Measurements from ENCODE around the gene NATD1. TPM values are rescaled to one million over a fixed set of nuclear protein-coding genes. Genes with fewer than 3 reads are reported as not detected.

The NATD1 gene
- total RNA-seq, 1 experiment from 2014 or later = 3.1 TPM

DNA sequence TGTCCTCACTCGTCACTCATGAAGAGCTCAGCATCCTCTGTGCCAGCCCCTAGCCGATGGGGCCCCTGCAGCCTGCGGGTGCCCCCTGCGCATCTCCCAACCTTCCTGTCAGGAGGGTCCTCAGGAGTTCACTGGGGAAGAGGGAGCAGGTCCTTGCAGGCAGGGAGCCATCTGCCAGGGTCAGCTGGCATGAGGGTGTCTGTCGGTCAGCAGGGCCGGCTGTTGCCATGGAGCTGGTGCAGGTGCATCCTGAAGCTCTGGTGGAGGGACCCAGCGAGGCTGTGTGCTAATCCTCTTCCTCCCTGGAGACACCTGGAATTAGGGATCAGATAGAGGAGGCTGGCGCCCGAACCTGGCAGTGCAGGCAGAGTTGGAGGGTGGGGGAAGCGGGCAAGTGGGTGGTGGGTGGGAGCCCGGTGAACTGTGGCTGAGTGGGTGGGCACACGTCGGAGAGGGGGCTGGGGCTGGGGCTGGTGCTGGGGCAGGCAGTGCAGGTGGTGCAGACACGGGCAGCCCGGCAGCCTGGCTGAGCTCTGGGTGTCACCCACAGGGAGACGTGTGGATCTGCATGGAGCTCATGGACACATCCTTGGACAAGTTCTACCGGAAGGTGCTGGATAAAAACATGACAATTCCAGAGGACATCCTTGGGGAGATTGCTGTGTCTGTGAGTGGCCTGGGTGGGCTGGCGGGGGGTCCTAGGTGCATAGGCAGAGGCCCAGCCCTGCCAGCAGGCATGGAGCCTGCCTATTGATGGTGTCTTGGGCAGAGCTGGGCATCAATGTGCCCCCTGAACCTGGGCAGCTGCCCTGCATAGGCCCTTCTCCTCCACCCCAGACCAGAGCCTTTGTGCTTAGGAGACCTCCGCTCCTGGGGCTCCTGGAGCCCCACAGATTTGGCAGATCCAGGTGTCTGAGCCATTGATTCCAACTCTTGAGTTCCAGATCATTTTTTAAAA is 48.7 kb upstream of the NATD1 start:
- no TSS peak for BruUV-seq (replicated peaks)
- ChIA-PET CTCF (no interaction called here), RAD21 (ENCODE audit: low non-redundant PET in 1 of 2, low total read pairs in 2 of 2, uncharacterized antibody in 2 of 2, unreplicated experiment in 2 of 2) (no interaction called here), POLR2A (no interaction called here)
- Histone ChIP-seq H3K27me3 (ENCODE audit: insufficient read depth, low read length) (no peaks in the 10 kb centered on the region), H4K20me1 (ENCODE audit: insufficient read depth) (no peaks in the 10 kb centered on the region), H3K4me1 (ENCODE audit: control insufficient read depth in 1 of 2, insufficient read depth in 2 of 2, low read length in 2 of 2) (no peaks in the 10 kb centered on the region), H3K36me3 (ENCODE audit: control insufficient read depth in 1 of 2, insufficient read depth in 2 of 2, low read length in 2 of 2) (peaks cover 15 to 46% of the 10 kb centered on the region in 2 experiments), H3K9ac (ENCODE audit: low read length) (no peak overlapping the region), H3K4me2 (ENCODE audit: low read length) (no peak overlapping the region), H3K79me2 (ENCODE audit: insufficient read depth, low read length) (peaks cover 30% of the 10 kb centered on the region), H3K9me3 (ENCODE audit: control insufficient read depth in 1 of 2, insufficient read depth in 1 of 2, low read depth in 1 of 2, low read length in 2 of 2) (peaks cover 0 to 6% of the 10 kb centered on the region in 2 experiments; a peak in 1 of 4 replicates), H3K9me2 (ENCODE audit: insufficient read depth) (no peaks in the 10 kb centered on the region), H2AFZ (ENCODE audit: low read depth, low read length, poor library complexity, severe bottlenecking) (no peak overlapping the region), H3K4me3 (replicated peaks in 1 of 2; ENCODE audit: low read depth in 1 of 2, low read length in 2 of 2) (no peak overlapping the region), H3K27ac (ENCODE audit: low read depth, low read length) (no peak overlapping the region)
- DNase-seq (ENCODE audit: low read depth, low spot score) (no peak), ATAC-seq (no peak)
- TF ChIP-seq ELF1 (IDR thresholded peaks at IDR 0.05; ENCODE audit: borderline replicate concordance, low read depth) = no peak
- no peak for TF ChIP-seq EZH2 (IDR thresholded peaks at IDR 0.05)
- no peak for TF ChIP-seq ZNF274 (IDR thresholded peaks at IDR 0.05; ENCODE audit: low read depth, low read length)
- TF ChIP-seq, protein P1, sequence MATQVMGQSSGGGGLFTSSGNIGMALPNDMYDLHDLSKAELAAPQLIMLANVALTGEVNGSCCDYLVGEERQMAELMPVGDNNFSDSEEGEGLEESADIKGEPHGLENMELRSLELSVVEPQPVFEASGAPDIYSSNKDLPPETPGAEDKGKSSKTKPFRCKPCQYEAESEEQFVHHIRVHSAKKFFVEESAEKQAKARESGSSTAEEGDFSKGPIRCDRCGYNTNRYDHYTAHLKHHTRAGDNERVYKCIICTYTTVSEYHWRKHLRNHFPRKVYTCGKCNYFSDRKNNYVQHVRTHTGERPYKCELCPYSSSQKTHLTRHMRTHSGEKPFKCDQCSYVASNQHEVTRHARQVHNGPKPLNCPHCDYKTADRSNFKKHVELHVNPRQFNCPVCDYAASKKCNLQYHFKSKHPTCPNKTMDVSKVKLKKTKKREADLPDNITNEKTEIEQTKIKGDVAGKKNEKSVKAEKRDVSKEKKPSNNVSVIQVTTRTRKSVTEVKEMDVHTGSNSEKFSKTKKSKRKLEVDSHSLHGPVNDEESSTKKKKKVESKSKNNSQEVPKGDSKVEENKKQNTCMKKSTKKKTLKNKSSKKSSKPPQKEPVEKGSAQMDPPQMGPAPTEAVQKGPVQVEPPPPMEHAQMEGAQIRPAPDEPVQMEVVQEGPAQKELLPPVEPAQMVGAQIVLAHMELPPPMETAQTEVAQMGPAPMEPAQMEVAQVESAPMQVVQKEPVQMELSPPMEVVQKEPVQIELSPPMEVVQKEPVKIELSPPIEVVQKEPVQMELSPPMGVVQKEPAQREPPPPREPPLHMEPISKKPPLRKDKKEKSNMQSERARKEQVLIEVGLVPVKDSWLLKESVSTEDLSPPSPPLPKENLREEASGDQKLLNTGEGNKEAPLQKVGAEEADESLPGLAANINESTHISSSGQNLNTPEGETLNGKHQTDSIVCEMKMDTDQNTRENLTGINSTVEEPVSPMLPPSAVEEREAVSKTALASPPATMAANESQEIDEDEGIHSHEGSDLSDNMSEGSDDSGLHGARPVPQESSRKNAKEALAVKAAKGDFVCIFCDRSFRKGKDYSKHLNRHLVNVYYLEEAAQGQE (IDR thresholded peaks at IDR 0.05; ENCODE audit: low read depth) = no peak
- TF ChIP-seq ZFX (IDR thresholded peaks at IDR 0.05) = no peak
- TF ChIP-seq, protein P2, sequence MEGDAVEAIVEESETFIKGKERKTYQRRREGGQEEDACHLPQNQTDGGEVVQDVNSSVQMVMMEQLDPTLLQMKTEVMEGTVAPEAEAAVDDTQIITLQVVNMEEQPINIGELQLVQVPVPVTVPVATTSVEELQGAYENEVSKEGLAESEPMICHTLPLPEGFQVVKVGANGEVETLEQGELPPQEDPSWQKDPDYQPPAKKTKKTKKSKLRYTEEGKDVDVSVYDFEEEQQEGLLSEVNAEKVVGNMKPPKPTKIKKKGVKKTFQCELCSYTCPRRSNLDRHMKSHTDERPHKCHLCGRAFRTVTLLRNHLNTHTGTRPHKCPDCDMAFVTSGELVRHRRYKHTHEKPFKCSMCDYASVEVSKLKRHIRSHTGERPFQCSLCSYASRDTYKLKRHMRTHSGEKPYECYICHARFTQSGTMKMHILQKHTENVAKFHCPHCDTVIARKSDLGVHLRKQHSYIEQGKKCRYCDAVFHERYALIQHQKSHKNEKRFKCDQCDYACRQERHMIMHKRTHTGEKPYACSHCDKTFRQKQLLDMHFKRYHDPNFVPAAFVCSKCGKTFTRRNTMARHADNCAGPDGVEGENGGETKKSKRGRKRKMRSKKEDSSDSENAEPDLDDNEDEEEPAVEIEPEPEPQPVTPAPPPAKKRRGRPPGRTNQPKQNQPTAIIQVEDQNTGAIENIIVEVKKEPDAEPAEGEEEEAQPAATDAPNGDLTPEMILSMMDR (IDR thresholded peaks at IDR 0.05 in 2 of 3, conservative IDR thresholded peaks at IDR 0.05 in 1 of 3; ENCODE audit: borderline replicate concordance in 1 of 3, insufficient read depth in 1 of 3, low read depth in 2 of 3, low read length in 2 of 3) = no peak
- TF ChIP-seq, protein P3, sequence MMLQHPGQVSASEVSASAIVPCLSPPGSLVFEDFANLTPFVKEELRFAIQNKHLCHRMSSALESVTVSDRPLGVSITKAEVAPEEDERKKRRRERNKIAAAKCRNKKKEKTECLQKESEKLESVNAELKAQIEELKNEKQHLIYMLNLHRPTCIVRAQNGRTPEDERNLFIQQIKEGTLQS (IDR thresholded peaks at IDR 0.05) = no peak
- TF ChIP-seq POLR2A (IDR thresholded peaks at IDR 0.05; ENCODE audit: borderline replicate concordance, extremely low read depth, insufficient read depth, insufficient read length) = no peak
- TF ChIP-seq SIN3A (IDR thresholded peaks at IDR 0.05; ENCODE audit: low read depth) = no peak
- no peak for TF ChIP-seq FOSL1 (IDR thresholded peaks at IDR 0.05; ENCODE audit: low read depth)
- TF ChIP-seq, protein P4, sequence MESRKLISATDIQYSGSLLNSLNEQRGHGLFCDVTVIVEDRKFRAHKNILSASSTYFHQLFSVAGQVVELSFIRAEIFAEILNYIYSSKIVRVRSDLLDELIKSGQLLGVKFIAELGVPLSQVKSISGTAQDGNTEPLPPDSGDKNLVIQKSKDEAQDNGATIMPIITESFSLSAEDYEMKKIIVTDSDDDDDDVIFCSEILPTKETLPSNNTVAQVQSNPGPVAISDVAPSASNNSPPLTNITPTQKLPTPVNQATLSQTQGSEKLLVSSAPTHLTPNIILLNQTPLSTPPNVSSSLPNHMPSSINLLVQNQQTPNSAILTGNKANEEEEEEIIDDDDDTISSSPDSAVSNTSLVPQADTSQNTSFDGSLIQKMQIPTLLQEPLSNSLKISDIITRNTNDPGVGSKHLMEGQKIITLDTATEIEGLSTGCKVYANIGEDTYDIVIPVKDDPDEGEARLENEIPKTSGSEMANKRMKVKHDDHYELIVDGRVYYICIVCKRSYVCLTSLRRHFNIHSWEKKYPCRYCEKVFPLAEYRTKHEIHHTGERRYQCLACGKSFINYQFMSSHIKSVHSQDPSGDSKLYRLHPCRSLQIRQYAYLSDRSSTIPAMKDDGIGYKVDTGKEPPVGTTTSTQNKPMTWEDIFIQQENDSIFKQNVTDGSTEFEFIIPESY (IDR thresholded peaks at IDR 0.05; ENCODE audit: extremely low read depth, insufficient replicate concordance, low read length) = no peak
- TF ChIP-seq, protein P5, sequence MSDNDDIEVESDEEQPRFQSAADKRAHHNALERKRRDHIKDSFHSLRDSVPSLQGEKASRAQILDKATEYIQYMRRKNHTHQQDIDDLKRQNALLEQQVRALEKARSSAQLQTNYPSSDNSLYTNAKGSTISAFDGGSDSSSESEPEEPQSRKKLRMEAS (IDR thresholded peaks at IDR 0.05) = no peak
- TF ChIP-seq EZH2phosphoT487 (IDR thresholded peaks at IDR 0.05; ENCODE audit: borderline replicate concordance) = no peak
- TF ChIP-seq CEBPB (IDR thresholded peaks at IDR 0.05; ENCODE audit: low read depth) = no peak
- no peak for TF ChIP-seq CBX3 (IDR thresholded peaks at IDR 0.05; ENCODE audit: low read depth)
- TF ChIP-seq SRF (IDR thresholded peaks at IDR 0.05; ENCODE audit: low read depth) = no peak
- intact Hi-C loops (cut with micrococcal nuclease) = no loop called here
